NCI-H446 treated with DMSO at 0.1 percent for 48 hours (cell line): ENCODE data around the gene PIF1.
"Not testable (repeated sequence)": the region's sequence is repeated elsewhere in the genome, so short reads cannot be mapped to it uniquely, and the experiment has no call there.

ENCODE experiments used
- DNase-seq: peaks from one replicate; lab custom pipeline; 2025; lab: John Stamatoyannopoulos, UW

PIF1 gene

DNA sequence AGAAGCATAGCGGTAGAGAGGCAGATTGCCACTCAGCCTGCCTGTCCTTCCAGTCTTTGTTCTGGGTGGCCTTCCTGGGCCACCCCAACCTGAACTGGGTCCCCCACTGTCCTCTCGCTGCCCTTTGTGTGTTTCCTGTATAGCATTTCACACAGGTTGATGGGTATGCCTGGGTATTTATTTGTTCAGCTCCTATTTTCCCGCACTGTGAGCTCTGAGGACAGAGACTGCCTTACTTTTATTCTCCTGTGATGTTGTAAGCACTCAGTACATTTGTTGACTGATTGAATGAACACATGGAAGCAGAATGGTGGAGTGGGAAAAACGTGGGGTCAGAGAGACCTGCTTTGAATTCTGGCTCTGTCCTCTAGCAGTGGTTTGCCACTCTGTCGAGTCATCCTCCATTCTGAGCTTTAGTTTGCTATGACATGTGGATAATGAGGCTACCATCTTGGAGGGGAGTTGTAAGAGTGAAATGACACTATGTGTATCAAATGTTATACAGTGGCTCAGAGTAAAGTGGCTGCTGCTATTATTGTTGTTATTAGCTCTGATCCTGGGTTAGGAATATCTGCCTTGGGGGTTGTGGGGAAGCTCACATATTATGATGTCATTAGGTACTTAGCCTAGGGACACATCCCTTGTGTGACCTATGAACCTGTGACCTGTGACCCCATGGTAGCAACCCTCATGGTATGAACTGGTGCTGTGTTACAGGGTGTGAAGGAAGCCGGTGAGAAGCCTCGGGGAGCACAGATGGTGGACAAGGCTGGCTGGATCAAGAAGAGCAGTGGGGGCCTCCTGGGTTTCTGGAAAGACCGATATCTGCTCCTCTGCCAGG lies 22.6 kb upstream of the PIF1 start:
- DNase-seq, result no peak

- no peak for DNase-seq
Observed at GRCh38 chr15:64847448-64847847, 22.0 kb upstream of the PIF1 start.

- no peak for DNase-seq
Observed at GRCh38 chr15:64847016-64847415, 21.6 kb upstream of the PIF1 start.

GRCh38 chr15:64845831-64846595 lies 20.6 kb upstream of the PIF1 start:
- no peak for DNase-seq

DNA sequence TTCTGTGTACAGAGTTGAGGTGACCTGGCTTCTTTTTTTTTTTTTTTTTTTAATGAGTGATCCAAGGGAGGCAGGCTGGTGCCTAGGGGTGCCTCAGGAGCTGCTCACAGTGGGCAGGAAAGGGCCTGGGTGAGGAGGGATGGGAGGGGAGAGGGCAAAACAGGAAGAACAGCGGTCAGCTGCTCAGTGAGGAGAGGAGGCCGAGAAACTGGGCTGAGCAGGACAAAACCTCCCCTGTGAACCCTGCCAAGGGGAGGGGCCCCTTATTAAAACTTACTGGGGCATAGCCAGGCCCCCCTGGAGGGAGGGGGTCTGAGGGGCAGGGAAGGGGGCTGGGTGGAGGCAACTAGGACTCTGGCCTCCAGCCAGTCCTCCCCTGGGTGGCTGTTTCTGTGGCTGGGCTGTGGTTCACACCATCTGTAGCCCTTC lies 19.8 kb upstream of the PIF1 start:
- no peak for DNase-seq

DNA sequence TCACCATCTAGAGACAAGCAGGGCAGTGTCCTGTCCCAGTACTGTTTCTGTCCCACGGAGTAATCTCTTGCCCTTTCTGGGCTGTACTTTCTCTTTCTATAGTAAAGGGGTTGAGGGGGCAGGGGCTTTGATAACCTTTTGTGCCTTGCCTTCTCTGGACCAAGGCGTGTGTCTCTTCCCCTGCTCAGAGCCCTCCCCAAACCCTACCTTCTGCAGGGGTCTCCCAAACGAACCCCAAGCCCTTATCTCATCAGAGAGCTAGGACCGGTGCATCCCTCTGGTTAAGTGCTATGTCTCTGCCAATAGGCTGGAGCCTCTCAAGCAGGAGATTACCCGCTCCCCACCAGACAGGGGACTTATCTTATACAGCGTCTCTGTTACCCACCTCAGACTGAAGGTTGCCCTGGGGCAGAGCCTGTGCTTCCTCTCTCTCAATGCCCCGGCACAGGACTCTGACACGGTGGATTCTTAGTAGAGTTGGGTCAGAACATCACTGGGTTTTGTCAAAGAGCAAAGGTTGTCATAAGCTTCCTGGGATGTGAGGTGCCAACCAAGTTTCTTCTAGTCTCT lies 19.2 kb upstream of the PIF1 start:
- DNase-seq, result no peak

- DNase-seq, result no peak
Observed at GRCh38 chr15:64843991-64844390, 18.5 kb upstream of the PIF1 start.

GRCh38 chr15:64842986-64843561 lies 17.6 kb upstream of the PIF1 start:
- DNase-seq, result no peak

- no peak for DNase-seq
Observed at GRCh38 chr15:64842096-64842939, 16.9 kb upstream of the PIF1 start.

GRCh38 chr15:64841344-64842095 lies 16.1 kb upstream of the PIF1 start, which contains the start of gene PLEKHO2:
TSS of gene PLEKHO2 (plus strand) at chr15:64841915. CDS start at chr15:64842017, 102 bp downstream.
- peak; percentile 83 for DNase-seq

GRCh38 chr15:64841060-64841343 lies 15.6 kb upstream of the PIF1 start:
- DNase-seq, result no peak

DNA sequence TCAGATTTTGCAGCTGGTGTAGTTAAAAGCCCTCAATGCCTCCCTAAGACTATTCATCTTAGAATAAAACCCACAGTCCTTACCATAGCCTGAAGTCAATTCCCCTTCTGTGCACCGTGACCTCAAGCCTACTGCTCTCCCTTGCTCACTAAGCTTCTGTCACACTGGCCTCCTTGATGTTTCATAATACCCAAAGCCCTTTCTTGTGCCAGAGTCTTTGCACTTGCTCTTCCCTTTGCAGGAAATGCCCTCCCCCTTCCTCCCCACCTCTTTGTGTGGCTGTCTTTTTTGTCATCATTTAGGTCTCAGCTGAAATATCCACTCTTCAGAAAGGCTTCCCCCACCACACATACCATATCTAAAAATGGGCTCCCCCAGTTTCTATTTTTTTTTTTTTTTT lies 12.1 kb upstream of the PIF1 start:
- no peak for DNase-seq

- no peak for DNase-seq
Observed at GRCh38 chr15:64836023-64836536, 10.6 kb upstream of the PIF1 start.

GRCh38 chr15:64833690-64834089 lies 8.2 kb upstream of the PIF1 start:
- DNase-seq, result no peak

- DNase-seq, result no peak
Observed at GRCh38 chr15:64828985-64829384, 3.5 kb upstream of the PIF1 start.

GRCh38 chr15:64824929-64825430 lies 467 bp downstream of the PIF1 start:
- DNase-seq, result no peak

GRCh38 chr15:64816452-64816851 lies 9.0 kb downstream of the PIF1 start:
- DNase-seq, result no peak

- DNase-seq, result not testable (repeated sequence)
Observed at GRCh38 chr15:64814965-64815364, 10.5 kb downstream of the PIF1 start.

GRCh38 chr15:64814283-64814682 lies 11.2 kb downstream of the PIF1 start:
- not testable (repeated sequence) for DNase-seq

GRCh38 chr15:64813075-64813474 lies 12.4 kb downstream of the PIF1 start:
- no peak for DNase-seq
